GM18502 (cell line): ENCODE results near the gene INAFM2.

Source experiments
- ATAC-seq: cut with Tn5 transposase; IDR thresholded peaks from one replicate; pipeline ENCODE4 v1.9.1; 2021; ENCODE audit warnings: mild to moderate bottlenecking; ENCODE audit not compliant: unreplicated experiment, poor library complexity

INAFM2 gene

DNA sequence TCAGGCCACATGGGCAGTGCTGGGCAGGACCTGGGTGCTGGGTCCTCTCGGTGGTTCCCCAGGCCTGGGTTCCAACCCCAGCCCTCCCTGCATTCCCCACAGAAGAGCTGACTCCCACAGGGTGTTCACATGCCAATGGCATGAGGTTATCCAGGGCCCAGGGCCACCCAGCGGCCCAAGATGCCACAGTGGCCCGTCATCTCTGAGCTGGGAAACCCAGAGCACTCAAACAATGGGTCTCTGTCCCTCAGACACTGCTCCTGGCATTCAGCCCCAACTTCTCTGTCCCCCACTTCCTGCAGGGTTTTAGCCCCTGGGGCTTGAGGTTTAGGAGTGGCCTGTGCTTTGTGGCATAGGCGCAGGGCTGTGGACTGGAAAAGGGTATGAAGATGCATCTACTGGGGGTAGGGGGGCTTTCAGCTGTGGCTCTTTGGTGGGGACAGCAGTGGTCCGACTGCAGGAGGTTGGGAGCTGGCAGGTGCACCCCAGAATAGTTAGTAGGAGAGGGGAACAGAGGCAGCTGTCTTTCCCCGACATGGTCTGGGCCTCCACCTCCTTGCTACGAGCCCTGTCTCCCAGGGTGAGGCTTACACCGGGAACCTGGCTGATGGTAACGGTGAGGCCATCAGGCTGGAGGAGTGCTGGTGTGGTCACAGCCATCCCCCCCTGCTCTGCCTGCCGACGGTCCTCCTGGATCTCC is 15.6 kb downstream of the INAFM2 start:
- no peak for ATAC-seq

DNA sequence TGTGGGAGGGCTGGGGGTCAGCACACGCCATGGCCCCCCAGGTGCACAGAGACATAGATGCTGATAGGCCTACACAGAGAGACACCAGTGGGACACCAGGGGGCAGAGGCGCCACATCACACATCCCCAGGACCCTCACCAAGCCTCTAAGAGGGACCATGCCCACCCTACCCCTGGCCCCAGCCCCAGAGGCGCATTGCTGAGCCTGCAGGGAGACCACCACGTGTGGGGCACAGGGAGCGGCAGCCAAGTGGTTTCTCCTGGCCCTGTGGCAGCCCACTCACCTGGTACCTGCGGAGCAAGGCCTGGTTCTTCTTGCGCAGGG is 16.1 kb downstream of the INAFM2 start:
- ATAC-seq = no peak

- ATAC-seq = no peak
These were observed 16.7 kb downstream of the INAFM2 start for GRCh38 chr15:40340038-40340739.

- no peak for ATAC-seq
These were observed 17.4 kb downstream of the INAFM2 start, which contains the start of gene CCDC9B for GRCh38 chr15:40340740-40341400. Gene CCDC9B, minus strand, starts transcription at chr15:40340939. Its CDS starts 120 bp downstream, at chr15:40340819.

DNA sequence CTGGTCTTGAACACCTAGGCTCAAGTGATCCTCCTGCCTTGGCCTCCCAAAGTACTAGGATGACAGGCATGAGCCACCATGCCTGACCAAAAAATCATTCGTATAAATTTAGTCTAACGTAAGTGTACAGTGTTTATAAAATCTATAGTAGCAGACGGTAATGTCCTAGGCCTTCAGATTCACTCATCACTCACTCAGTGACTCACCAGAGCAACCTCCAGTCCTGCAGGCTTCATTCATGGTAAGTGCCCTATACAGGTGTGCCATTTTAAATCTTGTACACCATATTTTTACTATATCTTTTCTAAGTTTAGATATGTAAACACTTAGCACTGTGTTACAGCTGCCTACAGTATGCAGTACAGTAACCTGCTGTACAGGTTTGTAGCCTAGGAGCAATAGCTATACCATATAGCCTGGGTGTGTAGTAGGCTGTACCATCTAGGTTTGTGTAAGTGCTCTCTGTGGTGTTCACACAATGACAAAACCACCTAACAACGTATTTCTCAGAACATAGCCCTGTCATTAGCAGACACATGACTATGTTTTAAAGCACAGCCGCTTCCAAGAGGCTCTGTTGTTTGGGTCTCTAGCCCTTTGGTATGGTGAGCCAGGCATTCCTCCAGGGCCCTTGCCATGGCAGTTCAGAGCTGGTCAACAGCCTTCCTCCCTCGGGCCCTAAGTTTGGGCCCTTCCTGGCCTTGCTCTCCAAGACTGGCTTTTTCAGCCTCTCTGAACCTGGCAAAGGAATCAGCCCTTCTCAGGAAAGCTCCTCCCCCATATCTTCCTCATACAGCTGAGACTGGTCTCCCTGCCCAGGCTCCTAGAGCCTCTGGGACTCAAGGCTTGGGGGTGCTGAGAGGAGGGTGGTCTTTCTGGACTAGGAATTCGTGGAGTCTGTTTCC is 19.2 kb downstream of the INAFM2 start:
- ATAC-seq = no peak

DNA sequence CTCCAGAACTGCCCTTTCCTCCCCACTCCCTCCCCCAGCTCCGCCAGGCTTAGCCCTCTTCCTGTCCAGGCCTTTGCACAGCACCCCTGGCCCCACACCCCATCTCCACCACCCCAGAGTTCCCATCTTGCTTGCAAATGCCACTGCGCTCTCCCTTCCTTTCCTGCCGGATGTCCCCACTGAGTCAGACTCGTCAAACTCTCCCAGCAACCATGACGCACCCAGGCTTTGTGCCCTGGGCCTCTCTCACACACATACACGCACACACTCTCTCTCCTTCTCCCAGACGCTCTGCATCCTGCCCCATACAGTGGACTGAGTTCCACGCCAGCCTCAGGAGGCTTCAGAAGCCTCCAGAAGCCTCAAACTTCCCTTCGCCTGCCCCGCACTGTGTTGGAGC is 20.0 kb downstream of the INAFM2 start:
- no peak for ATAC-seq

GRCh38 chr15:40344217-40344616 is 20.7 kb downstream of the INAFM2 start:
- ATAC-seq = no peak

DNA sequence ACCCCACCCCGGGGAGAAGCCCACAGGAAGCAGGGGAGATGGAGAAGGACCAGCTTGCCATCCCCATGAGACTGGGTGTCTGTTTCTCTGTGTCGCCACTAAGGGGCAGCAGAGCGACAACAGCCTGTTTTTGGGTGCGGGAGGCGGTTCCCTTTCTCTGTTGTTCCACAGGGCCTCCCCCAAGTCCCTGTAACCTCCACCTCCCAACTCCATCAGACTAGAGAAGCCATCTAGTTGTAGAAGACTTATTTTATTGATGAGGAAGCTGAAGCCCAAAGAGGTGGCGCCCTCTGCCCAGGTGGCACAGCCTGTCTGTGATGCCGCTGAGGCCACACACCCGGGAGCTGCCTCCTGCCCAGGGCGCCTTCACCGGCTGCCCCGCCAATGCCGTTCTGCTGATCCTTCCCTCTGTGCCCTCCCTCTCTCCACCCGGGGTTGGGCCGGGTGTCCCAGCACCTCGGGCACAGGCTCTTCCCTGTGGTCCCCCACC is 21.2 kb downstream of the INAFM2 start:
- no peak for ATAC-seq

- ATAC-seq = no peak
These were observed 21.9 kb downstream of the INAFM2 start for GRCh38 chr15:40345225-40345866.

GRCh38 chr15:40345867-40346578 is 22.5 kb downstream of the INAFM2 start:
- ATAC-seq = no peak

- ATAC-seq = no peak
These were observed 23.4 kb downstream of the INAFM2 start for GRCh38 chr15:40346579-40347558.

DNA sequence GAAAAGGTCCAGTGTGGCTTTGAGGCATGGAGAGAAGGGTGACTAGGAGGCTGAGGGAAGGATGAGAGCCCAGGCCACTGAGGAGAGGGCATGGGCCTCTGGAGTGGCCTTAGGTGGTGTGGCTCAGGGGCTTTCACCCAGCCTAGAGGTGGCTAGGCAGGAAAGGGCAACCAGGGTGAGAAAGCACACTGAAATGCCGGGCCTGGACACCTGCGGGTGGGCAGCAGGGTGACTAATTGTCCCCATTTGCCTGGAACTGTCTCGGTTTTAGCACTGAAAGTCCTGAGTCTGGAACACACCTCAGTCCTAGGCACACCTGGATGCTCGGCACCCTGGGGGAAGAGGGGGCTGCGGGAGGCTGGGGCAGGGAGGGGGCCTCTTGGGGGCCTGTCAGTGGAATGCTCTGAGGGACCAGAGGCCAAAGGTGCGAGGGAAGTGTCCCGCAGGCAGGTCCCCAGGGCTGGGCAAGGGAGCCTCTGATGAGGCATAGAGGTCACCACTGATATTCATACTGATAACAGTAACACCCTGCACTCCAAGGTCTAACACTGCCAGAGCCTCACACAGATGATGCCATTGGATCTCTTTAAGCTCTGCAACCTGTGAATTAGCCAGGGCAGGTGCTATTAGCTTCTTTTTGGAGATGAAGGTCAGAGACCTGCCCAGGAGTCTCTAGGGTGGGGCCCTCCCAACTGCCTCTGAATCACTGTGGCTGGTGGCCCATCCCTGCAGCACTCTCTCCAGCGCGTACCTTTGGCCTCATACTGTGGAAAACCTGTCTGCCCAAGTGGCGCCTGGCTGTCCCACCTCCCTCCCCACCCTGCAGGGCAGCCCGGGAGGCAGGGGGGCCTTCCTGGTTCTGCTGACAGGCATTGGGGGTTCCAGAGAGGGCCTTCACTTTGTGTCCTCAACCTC is 24.3 kb downstream of the INAFM2 start:
- no peak for ATAC-seq

- no peak for ATAC-seq
These were observed 25.0 kb downstream of the INAFM2 start for GRCh38 chr15:40348474-40348870.

GRCh38 chr15:40349163-40349562 is 25.7 kb downstream of the INAFM2 start:
- no peak for ATAC-seq

DNA sequence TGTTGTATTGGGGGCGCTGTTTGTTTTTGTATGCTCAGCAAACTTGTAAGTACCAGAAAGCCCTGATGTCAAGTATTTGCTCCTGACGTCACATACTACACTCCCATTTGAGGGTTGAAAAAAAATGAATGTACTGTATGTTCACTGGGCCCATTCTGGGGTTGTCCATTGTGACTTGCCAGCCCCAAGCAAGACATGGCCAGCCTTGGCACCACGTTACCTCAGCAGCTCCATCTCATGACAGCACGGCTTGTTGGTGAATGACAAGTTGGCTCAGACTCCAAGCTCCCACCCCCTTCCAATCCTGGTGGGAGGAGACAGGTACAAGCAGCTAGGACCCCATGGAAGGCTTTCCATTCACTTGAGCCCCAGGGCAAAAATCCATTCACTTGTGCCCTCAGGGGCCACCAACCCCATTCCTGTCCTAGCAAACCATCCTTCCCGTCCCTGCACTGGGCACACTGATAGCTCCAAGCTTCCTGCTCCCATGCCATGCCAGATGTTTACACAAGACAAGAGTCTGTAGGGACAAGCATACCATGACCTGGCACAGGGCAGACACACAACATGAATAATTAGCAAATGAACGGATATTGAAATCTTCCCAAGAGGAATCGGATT is 28.9 kb downstream of the INAFM2 start:
- no peak for ATAC-seq

- ATAC-seq = no peak
These were observed 30.2 kb downstream of the INAFM2 start for GRCh38 chr15:40353697-40354096.
